Measurements from ENCODE around the gene SLFN12. TPM values are rescaled to one million over a fixed set of nuclear protein-coding genes. Genes with fewer than 3 reads are reported as not detected.

SLFN12 gene
- total and polyA plus RNA-seq, 10 of the 15 experiments (the other 5 are each of a cell fraction or from before 2014, with no cell fraction given): 8.7 to 18.5 (median 13.4) TPM

DNA sequence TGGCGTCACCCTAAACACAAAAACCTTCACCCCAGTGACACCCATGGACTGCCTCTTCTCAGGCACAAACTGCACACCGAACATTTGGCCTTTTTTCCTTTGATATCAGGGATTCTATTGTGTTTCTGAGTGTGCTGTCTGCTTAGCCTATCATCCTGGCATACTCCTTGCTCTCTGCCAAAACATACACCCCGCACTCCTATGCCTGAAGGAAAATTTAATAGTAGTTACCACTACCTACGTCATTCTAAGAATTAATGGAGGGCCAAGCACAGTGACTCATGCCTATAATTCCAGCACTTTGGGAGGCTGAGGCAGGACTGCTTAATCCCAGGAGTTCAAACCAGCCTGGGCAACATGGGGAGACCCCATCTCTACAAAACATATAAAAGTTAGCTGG, 36.2 kb upstream of the SLFN12 start:
- SMC1A ChIA-PET (ENCODE audit: uncharacterized antibody, unreplicated experiment): no interaction called here
- intact Hi-C loops (cut with micrococcal nuclease; ENCODE audit: unreplicated experiment) (no loop called here), in situ Hi-C loops (cut with MboI) (no loop called here)
- H4K20me1 ChIP-seq (ENCODE audit: control insufficient read depth, insufficient read depth): no peaks in the 10 kb centered on the region
- CTCF ChIA-PET: no interaction called here
- no peaks in the 10 kb centered on the region for H3K4me1 ChIP-seq (ENCODE audit: control insufficient read depth, insufficient read depth, low read length)
- no peak overlapping the region for H3K4me2 ChIP-seq (ENCODE audit: control insufficient read depth, insufficient read depth)
- FAIRE-seq (no peak), DNase-seq (ENCODE audit: low read depth, low spot score) (no peak), ATAC-seq (no peak)
- H2AFZ ChIP-seq (ENCODE audit: control insufficient read depth, low read depth, low read length): no peak overlapping the region
- RAD21 ChIA-PET (ENCODE audit: unreplicated experiment): interaction anchor here (0.9 kb wide), 1 partner anchor 66 kb away, joined by 3 read pairs; no protein-coding TSS in a partner anchor
- H3K9ac ChIP-seq (ENCODE audit: control insufficient read depth, insufficient read depth, low read length): no peak overlapping the region
- H3K4me3 ChIP-seq: no peak overlapping the region
- H3K9me3 ChIP-seq (replicated peaks; ENCODE audit: control insufficient read depth, insufficient read depth, low read length): no peaks in the 10 kb centered on the region
- H3K79me2 ChIP-seq (ENCODE audit: control insufficient read depth, insufficient read depth, low read length): no peaks in the 10 kb centered on the region
- POLR2A ChIA-PET: no interaction called here
- BruUV-seq (replicated peaks): no TSS peak
- 94% methylated on average over 4 of the region's 4 CpGs for WGBS (ENCODE audit: insufficient coverage, insufficient replicate concordance, low lambda C conversion rate, missing lambda C conversion rate)
- no peaks in the 10 kb centered on the region for H3K27me3 ChIP-seq (replicated peaks in 1 of 2; ENCODE audit: control insufficient read depth in 2 of 2, insufficient read depth in 2 of 2, low read length in 1 of 2)
- no peaks in the 10 kb centered on the region for H3K36me3 ChIP-seq (ENCODE audit: control insufficient read depth in 2 of 2, insufficient read depth in 2 of 2, low read length in 1 of 2)
- no peak for TF ChIP-seq SP1 (IDR thresholded peaks at IDR 0.05; ENCODE audit: low read depth, low read length)
- TF ChIP-seq YY1 (IDR thresholded peaks at IDR 0.05; ENCODE audit: low read depth, low read length): no peak
- no peak for TF ChIP-seq REST (IDR thresholded peaks at IDR 0.05; ENCODE audit: low read depth, low read length)
- TF ChIP-seq HDAC2 (IDR thresholded peaks at IDR 0.05): no peak
- no peak for TF ChIP-seq ZNF274 (IDR thresholded peaks at IDR 0.05; ENCODE audit: insufficient read depth, insufficient read length)
- TF ChIP-seq CBX3 (IDR thresholded peaks at IDR 0.05; ENCODE audit: borderline replicate concordance, low read depth): no peak
- TF ChIP-seq CHD1 (IDR thresholded peaks at IDR 0.05; ENCODE audit: low read depth, low read length): no peak
- TF ChIP-seq WRNIP1 (IDR thresholded peaks at IDR 0.05; ENCODE audit: borderline replicate concordance, low read depth, low read length): no peak
- no peak for TF ChIP-seq ZNF24 (IDR thresholded peaks at IDR 0.05)
- TF ChIP-seq ZNF687 (IDR thresholded peaks at IDR 0.05): no peak
- TF ChIP-seq TAF1 (IDR thresholded peaks at IDR 0.05; ENCODE audit: borderline replicate concordance, low read depth, low read length): no peak
- no peak for TF ChIP-seq TBL1XR1 (IDR thresholded peaks at IDR 0.05; ENCODE audit: low read depth, low read length)
- no peak for TF ChIP-seq NFYA (IDR thresholded peaks at IDR 0.05; ENCODE audit: borderline replicate concordance, low read depth, low read length)
- TF ChIP-seq HSF1 (IDR thresholded peaks at IDR 0.05; ENCODE audit: low read depth, low read length): no peak
- no peak for TF ChIP-seq NRF1 (conservative IDR thresholded peaks at IDR 0.05; ENCODE audit: low read depth, low read length)
- TF ChIP-seq, protein P1, sequence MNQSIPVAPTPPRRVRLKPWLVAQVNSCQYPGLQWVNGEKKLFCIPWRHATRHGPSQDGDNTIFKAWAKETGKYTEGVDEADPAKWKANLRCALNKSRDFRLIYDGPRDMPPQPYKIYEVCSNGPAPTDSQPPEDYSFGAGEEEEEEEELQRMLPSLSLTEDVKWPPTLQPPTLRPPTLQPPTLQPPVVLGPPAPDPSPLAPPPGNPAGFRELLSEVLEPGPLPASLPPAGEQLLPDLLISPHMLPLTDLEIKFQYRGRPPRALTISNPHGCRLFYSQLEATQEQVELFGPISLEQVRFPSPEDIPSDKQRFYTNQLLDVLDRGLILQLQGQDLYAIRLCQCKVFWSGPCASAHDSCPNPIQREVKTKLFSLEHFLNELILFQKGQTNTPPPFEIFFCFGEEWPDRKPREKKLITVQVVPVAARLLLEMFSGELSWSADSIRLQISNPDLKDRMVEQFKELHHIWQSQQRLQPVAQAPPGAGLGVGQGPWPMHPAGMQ (IDR thresholded peaks at IDR 0.05; ENCODE audit: borderline replicate concordance): no peak
- no peak overlapping the region for H3K27ac ChIP-seq (ENCODE audit: control insufficient read depth, insufficient read depth)
